ENCODE results near the gene TTC6. TPM values are rescaled to one million over a fixed set of nuclear protein-coding genes. Genes with fewer than 3 reads are reported as not detected.

The TTC6 gene
- polyA plus RNA-seq, 1 donor, result 0.06 TPM

DNA sequence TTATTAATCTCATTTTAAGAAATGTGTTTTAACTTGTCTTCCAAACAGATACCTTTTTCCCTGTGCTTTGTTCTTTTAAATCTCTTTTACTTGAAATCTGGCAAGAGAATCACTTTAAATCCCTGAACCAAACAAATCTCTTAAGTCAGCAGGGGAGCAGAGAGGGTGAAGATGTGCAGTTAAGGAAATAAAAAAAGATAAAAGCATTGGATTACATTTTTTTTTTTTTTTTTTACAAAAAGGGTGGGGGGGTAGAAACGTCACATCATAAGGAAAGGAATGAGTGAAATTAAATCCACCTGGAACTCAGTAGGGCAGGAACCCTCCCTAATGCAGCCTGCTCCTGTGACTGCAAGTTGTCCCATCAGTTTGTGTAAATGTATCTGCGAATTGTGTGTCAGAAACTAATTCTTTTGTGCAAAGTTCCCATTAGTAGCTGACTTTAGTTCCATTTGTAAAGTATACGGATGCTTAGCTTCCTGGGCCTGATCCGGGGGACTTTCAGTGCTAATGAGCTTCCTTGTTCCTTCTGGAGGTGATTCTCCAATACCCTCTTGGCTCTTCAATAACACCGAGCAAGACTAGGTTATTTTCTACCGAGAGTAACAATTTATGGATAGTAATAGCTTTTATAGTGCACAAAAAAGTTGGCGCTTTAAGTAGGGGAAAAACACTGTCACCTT is 1.5 kb downstream of the TTC6 start:
- DNase-seq (ENCODE audit: low read depth), result no peak

DNA sequence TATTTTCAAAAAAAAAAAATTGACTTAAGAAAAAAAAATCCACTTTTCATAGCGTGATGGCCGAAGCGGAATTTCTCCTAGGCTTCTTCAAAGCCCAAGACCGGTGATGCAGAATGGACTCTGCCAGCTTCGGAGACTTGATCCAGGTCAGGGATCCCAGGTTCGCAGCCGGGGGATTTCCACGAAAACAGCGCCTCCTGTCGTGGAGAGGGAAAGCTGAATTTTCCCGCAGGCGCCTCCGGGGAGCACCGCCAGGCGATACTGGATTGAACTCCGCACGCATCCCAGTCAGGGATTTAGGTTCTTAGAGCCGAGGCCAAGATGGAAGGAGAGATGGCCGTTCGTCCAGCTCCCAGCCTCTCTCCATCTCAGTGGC is 2.1 kb downstream of the TTC6 start:
- DNase-seq (ENCODE audit: low read depth), result no peak

DNA sequence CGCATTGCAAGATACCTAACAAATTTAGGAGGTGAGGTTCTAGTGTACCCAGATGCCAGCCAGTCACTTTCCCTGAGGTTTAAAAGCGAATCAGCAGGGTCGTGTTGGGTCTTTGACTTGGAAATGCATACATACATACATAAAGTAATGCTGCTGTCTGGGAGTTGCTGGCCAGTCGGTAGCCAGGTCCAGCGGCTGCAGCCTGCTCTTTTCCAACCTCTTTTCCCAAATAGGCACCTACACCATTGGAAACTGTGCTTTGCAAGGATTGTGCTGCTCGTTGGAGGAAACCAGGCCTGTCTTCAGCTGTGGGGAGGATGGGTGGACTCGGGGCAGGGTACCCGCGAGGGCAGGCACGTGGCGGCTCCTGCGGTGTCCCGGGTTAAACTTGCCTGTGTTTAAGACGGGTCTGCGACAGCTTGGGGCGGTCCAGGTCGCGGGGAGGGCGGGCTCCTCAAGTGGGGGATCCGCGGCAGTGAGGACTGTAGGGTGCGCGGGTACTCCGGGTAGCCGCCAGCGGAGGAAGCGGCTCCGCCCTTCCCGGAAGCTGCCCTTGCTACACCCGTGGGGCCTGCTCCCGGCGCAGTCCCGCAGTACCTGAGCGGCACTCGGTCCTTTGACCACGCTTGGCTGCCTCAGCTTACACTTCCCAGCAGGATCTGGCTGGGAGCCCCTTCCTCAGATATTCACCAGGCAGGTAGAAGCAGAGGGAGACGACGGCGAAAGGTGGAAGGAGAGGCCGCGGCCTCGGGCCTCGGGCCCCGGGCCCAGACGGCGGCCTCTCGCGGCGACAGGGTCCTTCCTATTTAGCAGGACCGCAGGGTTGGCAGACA is 2.7 kb downstream of the TTC6 start:
- no peak for DNase-seq (ENCODE audit: low read depth)

DNA sequence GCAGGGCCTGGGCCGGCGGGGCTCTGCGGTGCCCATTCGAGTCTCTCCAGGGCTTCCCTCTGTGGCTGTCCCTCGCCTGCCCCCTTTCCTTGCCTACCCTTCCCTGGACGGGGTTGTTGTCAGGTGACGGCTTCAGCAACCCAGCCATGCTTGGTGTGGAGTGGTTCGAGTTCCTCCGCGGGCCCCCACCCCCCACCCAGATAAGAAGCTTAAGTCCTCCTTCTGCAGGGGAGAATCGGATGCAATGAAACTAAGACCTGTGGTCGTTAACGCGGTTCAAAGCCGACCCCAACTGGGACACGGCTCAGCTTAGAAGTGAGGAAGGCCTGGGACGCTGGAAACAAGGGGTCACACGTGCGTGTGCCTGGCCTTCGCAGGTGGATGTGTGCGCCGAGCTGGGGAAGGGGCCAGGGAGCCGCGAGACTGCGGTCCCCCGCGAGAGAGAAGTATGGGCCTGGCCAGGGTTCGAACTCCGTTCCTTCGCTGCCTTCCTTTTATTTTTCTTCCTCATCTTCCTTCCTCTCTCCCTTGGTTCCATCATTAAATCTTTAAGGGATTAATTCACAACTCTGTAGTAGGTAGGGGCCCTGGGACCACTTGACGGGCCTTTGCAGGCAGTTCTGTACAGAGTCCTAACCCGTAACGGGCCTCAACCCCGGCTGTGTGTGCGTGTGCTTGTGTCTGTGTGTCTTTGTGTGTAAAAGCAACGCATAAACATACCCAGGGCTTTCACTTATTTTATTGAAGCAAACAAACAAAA is 3.5 kb downstream of the TTC6 start:
- DNase-seq (ENCODE audit: low read depth), result no peak

DNA sequence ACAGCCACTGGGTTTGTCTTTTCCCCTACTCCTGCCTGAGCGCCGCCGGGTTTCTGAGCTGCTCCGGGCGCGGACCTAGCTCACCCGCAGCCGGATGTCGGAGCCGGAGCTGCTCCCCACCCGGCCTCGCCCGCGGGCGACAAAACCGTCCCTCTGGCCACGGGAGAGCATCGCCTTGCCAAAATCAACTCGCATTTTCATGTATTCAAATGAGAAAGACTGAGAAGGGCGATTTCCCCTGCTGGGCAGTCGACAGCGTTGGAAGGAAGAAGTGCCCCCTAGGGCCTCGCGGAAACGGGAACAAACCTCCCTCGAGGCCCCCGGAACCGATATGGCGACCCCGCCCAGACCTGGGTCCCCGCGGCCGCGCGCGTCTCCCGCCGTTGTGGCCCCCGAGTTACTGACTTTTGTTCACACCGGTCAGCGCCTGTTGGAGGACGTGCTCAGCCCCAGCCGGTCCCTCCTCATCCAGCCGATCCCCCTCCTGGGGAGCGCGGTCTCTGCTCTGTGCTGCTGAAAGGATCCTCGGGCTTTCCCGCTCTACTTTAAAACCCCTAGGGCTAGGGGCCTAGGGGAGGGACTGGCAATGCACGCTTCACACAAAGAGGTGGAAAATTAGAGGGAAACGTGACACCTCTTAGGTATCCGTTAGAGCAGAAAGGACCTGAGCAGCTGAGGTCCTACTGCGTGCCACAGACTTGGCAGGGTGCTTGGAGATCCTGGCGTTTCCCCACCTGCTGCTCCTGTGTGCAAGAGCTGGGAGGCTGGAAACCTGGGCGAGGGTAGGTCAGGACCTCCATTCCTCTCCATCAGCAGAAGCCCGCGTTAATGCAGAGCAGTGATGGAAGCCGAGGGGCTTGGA is 4.3 kb downstream of the TTC6 start:
- no peak for DNase-seq (ENCODE audit: low read depth)

DNA sequence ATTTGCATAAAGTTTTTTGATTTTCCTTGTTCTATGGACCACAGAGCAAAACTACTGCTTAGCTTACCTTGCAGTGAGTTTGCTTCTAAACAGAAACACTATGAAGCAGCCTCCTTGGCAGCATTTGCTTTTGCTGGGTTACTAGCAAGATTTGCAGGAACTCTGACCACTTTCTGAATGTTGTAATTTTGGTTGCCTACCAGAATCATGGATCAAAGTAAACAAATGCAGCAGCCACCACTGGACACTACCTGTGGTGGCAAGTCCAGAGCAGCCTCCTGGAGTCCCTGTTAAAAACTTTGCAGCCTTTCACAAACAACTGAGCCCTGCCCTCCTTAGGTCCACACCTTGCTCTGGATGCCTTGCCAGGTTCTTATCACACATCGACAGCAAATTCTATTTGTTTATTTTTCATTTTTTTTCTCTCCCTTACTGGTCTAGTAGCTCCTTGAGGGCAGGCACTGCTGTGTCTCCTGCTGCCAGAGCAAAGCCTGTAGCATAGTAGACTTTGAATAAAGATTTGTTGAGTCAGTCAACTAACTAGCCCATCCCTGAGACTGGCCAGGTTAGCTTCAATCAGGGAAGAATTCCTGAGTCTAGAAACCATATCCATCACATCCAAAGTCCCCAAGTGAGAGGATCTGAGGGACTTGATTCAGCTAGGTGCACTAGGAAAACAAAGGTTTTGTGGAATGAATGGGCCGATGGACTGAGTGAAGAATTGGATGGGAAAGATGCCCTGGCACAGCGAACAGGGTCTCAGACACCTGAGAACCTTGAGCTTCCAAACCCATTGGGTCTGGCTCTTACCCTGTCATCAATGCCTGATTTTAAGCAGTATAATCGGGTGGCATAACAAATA is 5.7 kb downstream of the TTC6 start:
- DNase-seq (ENCODE audit: low read depth), result no peak

DNA sequence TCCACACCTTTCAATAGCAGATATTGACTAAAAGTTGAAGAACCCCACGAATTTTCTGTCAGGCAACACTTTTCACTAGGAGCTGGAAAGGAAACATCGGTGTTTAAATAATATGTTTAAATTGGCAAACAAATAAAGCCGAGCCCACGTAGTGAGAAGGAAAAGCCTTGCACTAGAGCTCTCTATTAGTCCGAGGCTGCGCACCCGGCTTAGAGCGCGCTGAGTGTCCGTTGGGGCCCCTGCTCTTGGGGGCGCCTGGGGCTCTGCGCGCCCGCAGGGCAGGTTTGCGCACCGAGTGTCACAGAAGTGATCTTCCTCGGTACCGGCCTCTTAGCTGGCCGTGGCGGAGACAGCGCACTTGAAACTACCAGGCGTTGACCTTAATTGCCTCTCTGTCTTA is 6.4 kb downstream of the TTC6 start:
- no peak for DNase-seq (ENCODE audit: low read depth)

DNA sequence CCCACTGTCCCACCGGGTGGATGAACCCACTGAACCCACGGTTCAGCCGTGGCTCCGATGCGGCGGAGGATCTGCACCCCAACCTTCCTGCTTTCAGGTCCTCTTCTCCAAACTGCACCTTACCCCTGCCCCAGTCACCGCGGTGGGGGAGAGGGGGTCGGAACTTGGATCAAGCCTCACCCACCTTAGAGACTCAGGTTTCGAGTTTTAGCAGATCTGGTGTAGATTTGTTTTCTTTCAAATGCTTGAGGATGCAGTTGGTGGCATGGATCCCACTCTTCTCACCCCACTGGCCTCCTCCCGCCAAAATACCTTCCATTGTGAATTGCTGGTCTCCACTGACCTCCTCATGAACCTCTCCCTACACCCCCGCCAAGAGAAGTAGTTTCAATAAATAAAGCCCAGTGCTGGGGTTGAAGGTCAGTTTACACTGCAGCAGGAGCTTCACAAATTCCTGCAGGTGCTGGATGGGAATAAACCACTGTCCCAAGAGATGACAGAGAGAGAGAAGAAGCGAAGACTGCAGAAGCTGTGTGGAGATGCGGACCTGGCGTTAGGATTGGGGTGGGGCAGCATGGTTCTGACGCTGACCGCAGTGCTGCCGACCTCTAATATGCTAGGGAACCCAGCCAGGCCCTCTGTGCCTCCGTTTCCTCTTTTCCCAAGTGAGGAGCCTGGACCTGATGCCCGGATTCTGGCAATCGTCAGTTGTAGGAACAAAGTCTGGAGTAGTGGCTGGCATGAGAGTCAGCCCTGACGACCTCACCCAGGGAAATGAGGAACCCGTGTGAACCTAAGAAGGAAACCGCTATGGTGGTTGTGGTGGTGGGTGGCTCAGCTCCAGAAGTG is 7.4 kb downstream of the TTC6 start:
- no peak for DNase-seq (ENCODE audit: low read depth)

DNA sequence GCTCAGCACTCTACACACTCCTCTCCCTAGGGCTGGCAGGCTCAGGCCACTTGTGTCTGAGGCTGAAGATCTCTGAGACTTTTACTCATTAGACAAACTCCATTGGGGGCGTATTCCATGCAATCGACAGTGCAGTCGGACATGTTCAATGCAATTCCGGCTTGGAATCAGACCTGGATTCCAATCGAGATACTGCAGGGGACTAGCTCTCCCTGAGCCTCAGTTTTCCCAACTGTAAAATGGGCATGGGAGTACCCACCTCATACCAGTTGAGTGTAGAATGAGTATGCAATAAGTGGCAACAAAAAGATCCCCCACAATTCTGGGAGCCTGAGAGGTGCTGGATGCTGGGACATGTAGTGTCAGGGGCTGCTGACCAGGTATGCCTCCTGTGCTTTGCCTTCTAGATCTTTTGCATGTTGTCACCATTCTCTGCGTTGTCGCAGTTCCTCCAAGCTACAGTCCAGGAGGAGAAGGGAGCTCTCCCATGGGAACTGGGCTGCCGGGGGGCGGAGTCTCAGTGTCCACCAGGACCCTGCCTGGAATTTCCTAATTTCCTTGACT is 8.3 kb downstream of the TTC6 start:
- DNase-seq (ENCODE audit: low read depth), result no peak

DNA sequence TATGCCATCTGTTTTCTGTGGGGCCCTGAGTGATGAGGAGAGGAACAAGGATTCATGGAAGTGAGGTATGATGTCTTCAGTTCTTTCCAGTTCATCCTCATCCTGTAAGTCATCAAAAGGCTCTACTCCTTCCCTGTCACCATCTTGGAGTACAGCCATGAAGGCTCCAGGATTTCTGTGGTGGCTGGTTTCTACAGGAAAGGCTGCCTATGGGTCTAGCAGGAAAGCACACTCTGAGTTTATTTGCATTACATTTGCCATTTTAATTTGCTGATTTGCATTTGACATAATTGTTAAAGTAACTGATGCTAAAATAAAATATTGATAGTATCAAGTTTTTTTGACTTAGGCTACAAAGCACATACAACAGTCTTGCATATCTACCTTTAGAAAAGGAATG is 11.2 kb downstream of the TTC6 start:
- no peak for DNase-seq (ENCODE audit: low read depth)

DNA sequence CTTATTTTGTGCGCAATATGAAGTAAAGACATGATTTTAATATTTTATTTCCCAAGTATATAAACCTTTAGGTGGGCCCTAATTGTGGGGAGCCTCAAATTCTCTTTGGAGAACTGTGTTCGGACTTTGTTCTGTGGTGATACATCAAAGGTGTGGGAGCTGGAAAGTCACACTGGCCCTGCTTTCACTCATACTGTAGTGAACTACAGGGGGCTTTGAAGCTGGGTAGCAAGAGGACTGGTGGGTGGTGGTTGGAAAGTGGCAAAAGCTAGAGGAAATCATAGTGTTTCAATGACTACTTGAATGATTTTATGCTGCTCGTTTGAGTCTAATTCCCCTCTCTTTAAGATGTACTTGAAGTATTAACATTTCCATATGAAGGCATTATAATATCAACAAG is 13.2 kb downstream of the TTC6 start:
- no peak for DNase-seq (ENCODE audit: low read depth)

DNA sequence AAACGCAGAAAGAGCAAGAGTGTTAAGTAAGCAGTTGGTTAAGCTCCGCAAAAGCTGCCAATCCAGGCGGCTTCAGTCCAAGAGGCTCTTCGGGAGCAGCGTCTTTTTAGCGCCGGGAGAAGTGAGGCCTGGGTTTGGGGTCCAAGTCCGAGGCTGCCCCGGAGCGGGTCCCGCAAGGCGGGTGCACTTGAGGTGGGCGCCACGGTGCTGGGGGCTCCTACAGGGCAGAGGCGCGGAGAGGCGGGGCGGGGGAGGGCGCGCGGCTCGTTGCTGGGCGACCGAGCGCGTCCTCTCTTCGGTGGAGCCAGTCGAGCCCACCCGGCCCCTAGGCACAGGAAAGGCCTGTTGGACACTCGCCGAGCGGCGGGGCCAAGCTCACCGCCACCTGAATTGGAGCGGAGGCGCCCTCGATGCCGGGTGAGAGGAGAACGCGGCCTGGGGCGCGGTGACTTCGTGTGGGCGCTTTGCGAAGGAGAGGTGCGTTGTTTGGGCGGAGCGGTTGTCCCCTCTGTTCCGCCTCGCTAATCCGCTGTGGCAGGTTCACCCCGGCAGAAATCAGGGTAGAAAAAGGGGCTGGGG is 15.6 kb downstream of the TTC6 start:
- no peak for DNase-seq (ENCODE audit: low read depth)

DNA sequence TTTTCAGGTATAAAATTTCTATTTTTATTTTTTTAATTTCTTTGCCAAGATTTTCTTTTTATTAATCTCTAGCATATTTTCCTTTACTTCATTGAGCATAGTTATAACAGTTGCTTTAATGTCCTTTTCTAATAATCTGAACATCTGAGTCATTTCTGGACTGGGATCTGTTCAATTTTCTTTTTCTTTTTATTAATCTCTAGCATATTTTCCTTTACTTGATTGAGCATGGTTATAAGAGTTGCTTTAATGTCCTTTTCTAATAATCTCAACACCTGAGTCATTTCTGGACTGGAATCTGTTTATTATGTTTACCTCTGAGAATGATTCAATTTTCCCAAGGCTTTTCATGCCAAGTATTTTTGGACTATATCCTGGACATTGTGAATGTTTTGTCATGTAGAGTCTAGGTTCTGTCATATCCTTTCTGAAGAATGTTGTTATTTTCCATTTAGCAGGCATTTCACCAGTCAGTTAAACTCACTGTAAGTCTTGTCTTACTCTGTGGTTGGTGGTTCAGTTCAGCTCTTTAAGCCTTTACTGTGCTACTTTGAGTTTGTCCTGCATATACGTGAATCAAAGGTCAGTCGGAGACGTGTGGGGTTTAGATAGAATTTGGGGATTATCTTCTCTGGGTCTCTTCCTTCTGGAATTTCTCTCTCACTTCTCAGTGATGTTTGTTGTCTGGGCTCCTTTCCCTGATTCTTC is 20.3 kb downstream of the TTC6 start:
- DNase-seq (ENCODE audit: low read depth), result no peak

DNA sequence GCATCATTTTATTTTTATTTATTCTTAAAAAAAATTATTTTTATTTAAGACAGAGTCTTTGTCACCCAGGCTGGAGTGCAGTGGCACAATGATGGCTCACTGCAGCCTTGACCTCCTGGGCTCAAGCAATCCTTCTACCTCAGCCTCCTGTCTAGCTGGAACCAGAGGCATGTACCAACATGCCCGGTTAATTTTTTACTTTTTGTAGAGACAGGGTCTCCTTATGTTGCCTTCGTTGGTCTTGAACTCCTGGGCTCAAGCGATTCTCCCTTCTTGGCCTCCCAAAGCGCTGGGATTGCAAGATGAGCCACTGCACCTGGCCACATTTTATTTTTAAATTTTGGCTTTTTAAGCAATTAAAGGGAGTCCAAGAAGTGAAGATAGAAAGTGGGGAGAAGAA is 21.4 kb downstream of the TTC6 start:
- no peak for DNase-seq (ENCODE audit: low read depth)

DNA sequence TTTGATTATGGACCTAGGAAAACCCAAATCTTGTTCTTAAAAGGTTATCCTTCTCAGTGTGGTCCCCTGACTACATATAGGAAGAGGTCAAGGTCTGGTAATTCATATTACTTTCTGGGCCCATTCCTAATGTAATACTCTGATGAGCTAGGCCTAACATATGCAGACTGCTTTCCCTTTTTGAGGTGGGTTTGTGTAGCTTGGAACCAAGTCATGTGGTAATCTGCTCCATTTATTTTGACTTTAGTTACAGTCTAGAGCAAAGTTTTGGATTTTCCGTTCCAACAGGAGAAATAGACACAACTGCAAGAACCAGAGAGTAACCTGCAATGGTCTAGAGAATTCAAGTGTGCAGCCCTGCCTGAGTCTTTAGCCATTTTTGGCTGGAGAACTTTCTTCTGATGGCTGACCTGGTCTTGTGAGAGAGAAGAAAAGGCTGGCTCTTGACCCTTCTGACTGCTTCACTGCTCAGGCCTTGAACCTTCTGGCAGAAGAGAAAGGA is 22.5 kb downstream of the TTC6 start:
- DNase-seq (ENCODE audit: low read depth), result no peak

DNA sequence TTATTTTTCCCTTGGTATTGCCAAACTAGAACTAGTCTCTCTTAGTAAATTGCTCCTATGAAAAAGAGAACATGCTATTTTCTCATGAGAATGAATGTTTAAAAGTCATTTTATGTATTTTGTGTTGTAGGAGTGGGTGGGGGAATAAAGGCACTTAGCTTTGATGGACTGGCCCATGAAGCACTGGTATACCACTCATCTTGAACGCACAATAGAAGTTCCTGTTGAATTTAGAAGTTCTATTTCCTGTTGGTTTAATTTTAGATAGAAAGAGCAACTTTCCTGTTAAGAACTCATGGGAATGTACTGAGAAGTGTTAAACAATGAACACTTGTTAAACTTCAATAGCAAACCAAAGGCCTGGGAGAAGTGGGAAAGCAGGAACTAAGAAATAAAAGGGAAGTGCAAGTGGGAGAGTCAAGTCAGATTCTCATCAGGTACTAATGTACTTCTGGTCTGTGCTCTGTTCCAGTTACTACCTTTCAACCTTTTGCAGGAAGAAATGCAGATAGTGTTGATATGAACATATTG is 23.1 kb downstream of the TTC6 start:
- DNase-seq (ENCODE audit: low read depth), result no peak

DNA sequence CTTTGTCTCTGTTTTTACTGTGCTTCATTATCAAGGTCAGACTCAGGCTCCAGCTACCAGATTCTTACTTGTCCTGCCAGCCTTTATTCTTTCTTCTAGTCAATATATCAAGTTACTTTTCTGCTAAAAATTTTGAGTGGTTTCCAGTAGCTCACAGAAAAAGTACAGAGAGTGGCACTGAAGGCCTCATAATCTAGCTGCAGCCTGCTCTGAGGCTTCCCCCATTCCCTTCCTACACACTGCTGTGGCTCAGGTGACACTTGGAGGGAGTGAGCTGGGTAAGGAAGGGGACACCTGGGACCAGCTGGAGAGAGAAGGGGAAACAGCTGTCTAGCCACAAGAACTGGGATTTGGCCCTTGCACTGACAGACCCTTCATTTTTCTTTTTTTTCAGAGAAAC is 25.4 kb downstream of the TTC6 start:
- DNase-seq (ENCODE audit: low read depth), result no peak

Data from forelimb muscle (tissue), 1 donor.